Transverse colon (tissue), 3 donors: ENCODE results near the gene C1GALT1C1.

Source experiments
- POLR2A ChIP-seq: fragments of 450-650 bp; IDR thresholded peaks from one replicate; pipeline ENCODE4 v1.6.1; 2016; ENCODE audit warnings: antibody characterized with exemption, mild to moderate bottlenecking, moderate library complexity
- TF ChIP-seq, protein P1 (sequence below), 5 experiments: fragments of 200-600 bp in 3 of 5; fragments of 450-650 bp in 2 of 5; sonication (generic) in 3 of 5; IDR thresholded peaks; 1 replicate in 2 of 5; 2 replicates in 3 of 5; pipeline ENCODE4 v1.5.1; 2016 to 2017; ENCODE audit warnings: antibody characterized with exemption in 5 of 5, inconsistent platforms in 3 of 5, mild to moderate bottlenecking in 2 of 5, moderate library complexity in 1 of 5

DNA sequence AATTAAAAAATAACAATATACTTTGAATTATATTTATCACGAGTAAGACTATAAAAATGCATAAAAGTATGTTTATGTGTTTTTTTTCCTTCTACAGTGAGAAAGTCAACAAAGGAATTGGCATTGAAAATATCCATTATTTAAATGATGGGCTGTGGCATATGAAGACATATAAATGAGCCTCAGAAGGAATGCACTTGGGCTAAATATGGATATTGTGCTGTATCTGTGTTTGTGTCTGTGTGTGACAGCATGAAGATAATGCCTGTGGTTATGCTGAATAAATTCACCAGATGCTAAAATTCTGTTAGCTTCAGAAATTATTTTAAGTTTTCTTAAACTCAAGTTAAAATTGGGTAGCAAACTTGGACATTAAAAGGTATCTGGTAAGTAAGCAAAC lies 17.8 kb downstream of the C1GALT1C1 start:
- TF ChIP-seq POLR2A: no peak
- TF ChIP-seq, protein P1, sequence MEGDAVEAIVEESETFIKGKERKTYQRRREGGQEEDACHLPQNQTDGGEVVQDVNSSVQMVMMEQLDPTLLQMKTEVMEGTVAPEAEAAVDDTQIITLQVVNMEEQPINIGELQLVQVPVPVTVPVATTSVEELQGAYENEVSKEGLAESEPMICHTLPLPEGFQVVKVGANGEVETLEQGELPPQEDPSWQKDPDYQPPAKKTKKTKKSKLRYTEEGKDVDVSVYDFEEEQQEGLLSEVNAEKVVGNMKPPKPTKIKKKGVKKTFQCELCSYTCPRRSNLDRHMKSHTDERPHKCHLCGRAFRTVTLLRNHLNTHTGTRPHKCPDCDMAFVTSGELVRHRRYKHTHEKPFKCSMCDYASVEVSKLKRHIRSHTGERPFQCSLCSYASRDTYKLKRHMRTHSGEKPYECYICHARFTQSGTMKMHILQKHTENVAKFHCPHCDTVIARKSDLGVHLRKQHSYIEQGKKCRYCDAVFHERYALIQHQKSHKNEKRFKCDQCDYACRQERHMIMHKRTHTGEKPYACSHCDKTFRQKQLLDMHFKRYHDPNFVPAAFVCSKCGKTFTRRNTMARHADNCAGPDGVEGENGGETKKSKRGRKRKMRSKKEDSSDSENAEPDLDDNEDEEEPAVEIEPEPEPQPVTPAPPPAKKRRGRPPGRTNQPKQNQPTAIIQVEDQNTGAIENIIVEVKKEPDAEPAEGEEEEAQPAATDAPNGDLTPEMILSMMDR (IDR thresholded peaks at IDR 0.05): no peak
